M059J (cell line): Measurements from ENCODE around the gene FNBP1L. TPM values are rescaled to one million over a fixed set of nuclear protein-coding genes. Genes with fewer than 3 reads are reported as not detected.

ENCODE experiments used
- DNase-seq: peaks from one replicate; pipeline ENCODE4 v3.0.0-alpha.2; 2012; ENCODE audit warnings: low read depth
- total RNA-seq: library from RNA; depleted of rRNA; stranded (reverse); fragments of >200 nt; shearing (Covaris generic); gene quantifications from 2 replicates; pipeline ENCODE4 v1.2.3, GENCODE V29; 2014; rRNA removed

Gene FNBP1L
- total RNA-seq: 18.7 and 21.7 TPM in 2 replicates

- DNase-seq: peak; percentile 85
Observed at GRCh38 chr1:93447481-93448291, at the start of gene FNBP1L. Gene FNBP1L, plus strand, starts transcription at chr1:93448118. Its CDS starts 164 bp downstream, at chr1:93448282.

- no peak for DNase-seq
Observed at GRCh38 chr1:93399781-93400180, 48.1 kb upstream of the FNBP1L start.

- DNase-seq: no peak
Observed at GRCh38 chr1:93408203-93408602, 39.7 kb upstream of the FNBP1L start.

- DNase-seq: no peak
Observed at GRCh38 chr1:93411000-93411399, 36.9 kb upstream of the FNBP1L start.

GRCh38 chr1:93414749-93415148 is 33.2 kb upstream of the FNBP1L start:
- no peak for DNase-seq

GRCh38 chr1:93415296-93415695 is 32.6 kb upstream of the FNBP1L start:
- no peak for DNase-seq

GRCh38 chr1:93416183-93416582 is 31.7 kb upstream of the FNBP1L start:
- DNase-seq: no peak

GRCh38 chr1:93419344-93419743 is 28.6 kb upstream of the FNBP1L start:
- DNase-seq: no peak

GRCh38 chr1:93420400-93420799 is 27.5 kb upstream of the FNBP1L start:
- no peak for DNase-seq

- no peak for DNase-seq
Observed at GRCh38 chr1:93426181-93426580, 21.7 kb upstream of the FNBP1L start.

GRCh38 chr1:93427656-93428055 is 20.3 kb upstream of the FNBP1L start:
- no peak for DNase-seq

GRCh38 chr1:93433407-93433961 is 14.4 kb upstream of the FNBP1L start:
- DNase-seq: no peak

GRCh38 chr1:93434088-93434487 is 13.8 kb upstream of the FNBP1L start:
- no peak for DNase-seq

GRCh38 chr1:93434987-93435386 is 12.9 kb upstream of the FNBP1L start:
- no peak for DNase-seq

- no peak for DNase-seq
Observed at GRCh38 chr1:93435443-93435842, 12.5 kb upstream of the FNBP1L start.

GRCh38 chr1:93436496-93436895 is 11.4 kb upstream of the FNBP1L start:
- no peak for DNase-seq

GRCh38 chr1:93437976-93438605 is 9.8 kb upstream of the FNBP1L start:
- peak; percentile 65 for DNase-seq

- DNase-seq: no peak
Observed at GRCh38 chr1:93438716-93439115, 9.2 kb upstream of the FNBP1L start.

- no peak for DNase-seq
Observed at GRCh38 chr1:93440272-93440671, 7.6 kb upstream of the FNBP1L start.

- DNase-seq: no peak
Observed at GRCh38 chr1:93440706-93441105, 7.2 kb upstream of the FNBP1L start.

GRCh38 chr1:93441589-93441988 is 6.3 kb upstream of the FNBP1L start:
- DNase-seq: no peak

GRCh38 chr1:93442008-93442666 is 5.8 kb upstream of the FNBP1L start:
- peak; percentile 31 for DNase-seq
